ENCODE results near the gene S100A11. TPM values are rescaled to one million over a fixed set of nuclear protein-coding genes. Genes with fewer than 3 reads are reported as not detected.

Gene S100A11
- polyA plus RNA-seq, 1 of the 3 experiments (the other 2 are of a cell fraction): 736 TPM

- Histone ChIP-seq H4K20me1 (ENCODE audit: insufficient read depth) (no peaks in the 10 kb centered on the region), H3K4me2 (peak overlapping the region; percentile 6; the same call in 1 of the 2 replicates), H3K27ac (ENCODE audit: low read depth in 2 of 2, low read length in 1 of 2) (no peak overlapping the region), H3K9me3 (no peaks in the 10 kb centered on the region), H3K9me2 (no peaks in the 10 kb centered on the region), H2AFZ (ENCODE audit: low read depth) (no peak overlapping the region; the same call in 1 of the 2 replicates), H3F3A (replicated peaks; ENCODE audit: insufficient read depth) (peaks cover 7% of the 10 kb centered on the region), H3K36me3 (replicated peaks in 1 of 2; ENCODE audit: control insufficient read depth in 1 of 2, insufficient read depth in 2 of 2, low read length in 1 of 2) (no peaks in the 10 kb centered on the region), H3K27me3 (ENCODE audit: insufficient read depth) (peaks cover 35% of the 10 kb centered on the region), H3K4me1 (ENCODE audit: control insufficient read depth in 1 of 2, insufficient read depth in 2 of 2, low read depth in 1 of 2, low read length in 1 of 2) (no peaks in the 10 kb centered on the region), H3K9ac (no peak overlapping the region), H3K79me2 (ENCODE audit: insufficient read depth) (no peaks in the 10 kb centered on the region), H3K4me3 (ENCODE audit: low read depth in 2 of 2, low read length in 1 of 2) (no peak overlapping the region)
- TF ChIP-seq ELF1 (IDR thresholded peaks at IDR 0.05): no peak
- no peak for TF ChIP-seq NRF1 (IDR thresholded peaks at IDR 0.05; ENCODE audit: low read depth, low read length)
- TF ChIP-seq, protein P1, sequence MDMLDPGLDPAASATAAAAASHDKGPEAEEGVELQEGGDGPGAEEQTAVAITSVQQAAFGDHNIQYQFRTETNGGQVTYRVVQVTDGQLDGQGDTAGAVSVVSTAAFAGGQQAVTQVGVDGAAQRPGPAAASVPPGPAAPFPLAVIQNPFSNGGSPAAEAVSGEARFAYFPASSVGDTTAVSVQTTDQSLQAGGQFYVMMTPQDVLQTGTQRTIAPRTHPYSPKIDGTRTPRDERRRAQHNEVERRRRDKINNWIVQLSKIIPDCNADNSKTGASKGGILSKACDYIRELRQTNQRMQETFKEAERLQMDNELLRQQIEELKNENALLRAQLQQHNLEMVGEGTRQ (IDR thresholded peaks at IDR 0.05; ENCODE audit: borderline replicate concordance, low read depth, low read length): no peak
- no peak for TF ChIP-seq RFX5 (IDR thresholded peaks at IDR 0.05; ENCODE audit: low read length)
- TF ChIP-seq IRF3 (IDR thresholded peaks at IDR 0.05; ENCODE audit: low read depth, low read length): no peak
- no peak for TF ChIP-seq FOSL2 (IDR thresholded peaks at IDR 0.05; ENCODE audit: borderline replicate concordance, low read depth)
- no peak for TF ChIP-seq TEAD4 (IDR thresholded peaks at IDR 0.05; ENCODE audit: borderline replicate concordance, insufficient read depth)
- no peak for TF ChIP-seq FOXM1 (IDR thresholded peaks at IDR 0.05; ENCODE audit: low read depth)
- no peak for TF ChIP-seq CTCF (IDR thresholded peaks at IDR 0.05)
- TF ChIP-seq SMC3 (IDR thresholded peaks at IDR 0.05; ENCODE audit: low read depth, low read length): no peak
- TF ChIP-seq USF1 (IDR thresholded peaks at IDR 0.05; ENCODE audit: borderline replicate concordance, low read depth): no peak
- POLR2A ChIA-PET: no interaction called here
- no peak for DNase-seq
- CTCF ChIA-PET: interaction anchor here (0.7 to 8.2 kb wide), 39 partner anchors 8 to 700 kb away, joined by 3 to 172 read pairs (median 5); partner anchors contain the start of genes RIIAD1, S100A10, S100A11 and THEM5
- 25% methylated on average over 4 of the region's 4 CpGs for WGBS (ENCODE audit: low lambda C conversion rate)
Measured at GRCh38 chr1:152000964-152001630, 35.7 kb downstream of the S100A11 start.
